ENCODE results near the gene IFNA2.

IFNA2 gene

DNA sequence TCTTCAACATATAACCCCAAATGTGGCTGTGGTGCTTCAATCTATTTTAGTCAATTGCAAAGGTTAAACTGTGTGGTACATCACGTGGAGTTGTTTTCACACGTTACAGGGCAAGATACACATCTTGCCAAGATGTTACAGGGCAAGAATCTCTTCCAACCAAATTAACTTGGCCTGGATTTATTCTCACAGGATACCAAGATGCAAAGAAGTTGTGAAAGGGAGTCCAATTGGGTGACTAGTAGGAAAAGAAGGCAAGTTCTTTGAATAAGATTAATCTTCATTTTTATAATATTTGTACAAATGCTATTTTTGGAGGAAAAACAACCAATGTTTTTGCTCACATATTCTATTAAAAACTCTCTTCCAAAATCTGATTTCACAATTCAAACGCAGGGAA lies 18.9 kb upstream of the IFNA2 start:
- no peak for DNase-seq (ENCODE audit: low spot score)
- in situ Hi-C loops (cut with MboI; ENCODE audit: low sequenced_read_pairs, unreplicated experiment), result no loop called here
- TF ChIP-seq CTCF (IDR thresholded peaks at IDR 0.05; ENCODE audit: borderline replicate concordance, control extremely low read depth, extremely low read depth, insufficient read depth, missing control alignments), result no peak

GRCh38 chr9:21402386-21403251 lies 17.4 kb upstream of the IFNA2 start:
- peak; percentile 17 for TF ChIP-seq CTCF (IDR thresholded peaks at IDR 0.05; ENCODE audit: borderline replicate concordance, control extremely low read depth, extremely low read depth, insufficient read depth, missing control alignments)
- peak; percentile 34 for DNase-seq (ENCODE audit: low spot score)
- in situ Hi-C loops (cut with MboI; ENCODE audit: low sequenced_read_pairs, unreplicated experiment), result no loop called here

- TF ChIP-seq CTCF (IDR thresholded peaks at IDR 0.05; ENCODE audit: borderline replicate concordance, control extremely low read depth, extremely low read depth, insufficient read depth, missing control alignments), result no peak
- no peak for DNase-seq (ENCODE audit: low spot score)
- in situ Hi-C loops (cut with MboI; ENCODE audit: low sequenced_read_pairs, unreplicated experiment), result loop anchor here (10.0 kb wide), 1 partner anchor 75 kb away; no protein-coding TSS in a partner anchor
Measured at GRCh38 chr9:21399956-21400355, 14.8 kb upstream of the IFNA2 start.

GRCh38 chr9:21398955-21399489 lies 13.8 kb upstream of the IFNA2 start:
- no peak for TF ChIP-seq CTCF (IDR thresholded peaks at IDR 0.05; ENCODE audit: borderline replicate concordance, control extremely low read depth, extremely low read depth, insufficient read depth, missing control alignments)
- in situ Hi-C loops (cut with MboI; ENCODE audit: low sequenced_read_pairs, unreplicated experiment), result loop anchor here (10.0 kb wide), 1 partner anchor 74 kb away; no protein-coding TSS in a partner anchor
- no peak for DNase-seq (ENCODE audit: low spot score)

DNA sequence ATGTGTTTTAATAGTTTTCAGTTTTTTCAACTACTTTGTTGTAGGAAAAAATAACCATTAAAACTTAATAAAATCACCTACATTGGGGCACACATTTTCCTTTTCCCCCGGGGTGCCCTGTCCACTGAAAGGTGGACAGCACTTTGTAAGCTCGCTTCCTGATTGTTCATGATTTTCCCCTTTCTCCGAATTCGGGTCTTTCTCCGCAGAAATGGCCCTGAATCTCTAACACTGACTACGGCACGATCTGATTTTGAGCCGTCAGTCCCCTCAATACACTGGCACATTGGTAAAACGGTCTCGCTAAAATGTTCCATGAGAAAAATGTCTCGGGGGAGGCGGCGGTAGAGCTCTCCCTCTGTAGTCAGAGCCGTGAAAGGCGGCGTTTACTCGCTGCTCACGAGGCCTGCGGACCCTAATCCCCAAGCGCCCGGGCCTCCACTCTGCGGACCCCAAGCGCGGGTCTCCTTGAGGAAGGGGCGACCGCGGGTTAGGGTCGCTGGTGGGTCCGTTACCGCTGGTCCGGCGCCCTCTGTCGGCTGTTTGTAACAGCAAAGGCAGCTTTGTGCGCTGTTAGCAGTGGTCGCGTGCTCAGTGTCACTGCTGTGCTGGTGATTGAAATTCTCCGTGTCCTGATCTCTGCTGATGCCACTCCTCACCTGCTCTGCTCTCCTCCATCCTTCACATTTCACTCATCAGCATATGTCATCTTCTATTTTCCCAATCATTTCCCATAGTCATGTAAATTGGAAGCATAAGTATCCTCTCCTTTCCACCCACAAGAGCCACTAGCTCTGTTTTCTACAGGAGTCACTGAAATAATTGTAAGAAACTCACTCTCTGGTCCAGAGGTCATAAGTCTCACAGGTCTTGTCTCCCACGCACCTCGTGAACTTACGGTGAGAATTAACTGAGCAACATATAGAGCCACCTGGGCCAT lies 10.8 kb upstream of the IFNA2 start:
- DNase-seq (ENCODE audit: low spot score), result peak; percentile 56
- in situ Hi-C loops (cut with MboI; ENCODE audit: low sequenced_read_pairs, unreplicated experiment), result loop anchor here (10.0 kb wide), 1 partner anchor 71 kb away; no protein-coding TSS in a partner anchor
- peak; percentile 90 for TF ChIP-seq CTCF (IDR thresholded peaks at IDR 0.05; ENCODE audit: borderline replicate concordance, control extremely low read depth, extremely low read depth, insufficient read depth, missing control alignments)

DNA sequence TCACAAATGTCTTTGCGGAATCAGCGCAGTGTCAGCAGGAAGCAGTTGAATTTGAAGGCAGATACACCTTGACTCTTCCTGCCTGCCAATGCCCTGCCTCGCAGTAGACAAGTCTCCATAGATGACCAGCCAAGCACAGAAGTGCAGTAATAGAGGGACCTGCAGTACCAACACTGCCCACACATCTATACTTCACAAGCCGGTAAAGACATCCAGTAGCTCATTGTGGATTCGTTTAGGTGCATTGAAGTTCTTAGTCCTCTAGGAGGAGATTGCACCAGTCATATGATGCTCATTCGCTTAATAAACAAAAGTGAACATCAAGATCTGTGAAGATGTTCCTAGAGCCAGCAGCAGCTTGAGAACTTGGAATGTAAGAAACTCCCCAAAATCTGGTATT lies 7.1 kb upstream of the IFNA2 start:
- no peak for TF ChIP-seq CTCF (IDR thresholded peaks at IDR 0.05; ENCODE audit: borderline replicate concordance, control extremely low read depth, extremely low read depth, insufficient read depth, missing control alignments)
- in situ Hi-C loops (cut with MboI; ENCODE audit: low sequenced_read_pairs, unreplicated experiment), result loop anchor here (10.0 kb wide), 1 partner anchor 67 kb away; no protein-coding TSS in a partner anchor
- DNase-seq (ENCODE audit: low spot score), result no peak
